Cardiac muscle cell (in vitro differentiated cells and primary cell): ENCODE results near the gene PARP6. TPM values are rescaled to one million over a fixed set of nuclear protein-coding genes. Genes with fewer than 3 reads are reported as not detected.
A peak's percentile ranks its signal among the peaks of the same experiment; 100 is the strongest.

ENCODE experiments used
- DNase-seq, 2 donors: peaks; one replicate each; pipeline versions ENCODE4 v3.0.0 to v3.0.0-alpha.2; 2010 to 2017; ENCODE audit warnings: low read depth in 1 of 2, low spot score in 1 of 2
- H3K27ac ChIP-seq: fragments of 200-600 bp; sonication (generic); 2 replicates; pipeline ENCODE4 v1.5.1; 2016
- H3K27me3 ChIP-seq: fragments of 200-600 bp; sonication (generic); 2 replicates; pipeline ENCODE4 v1.6.0; 2016; ENCODE audit warnings: control low read depth
- H3K36me3 ChIP-seq: fragments of 200-600 bp; sonication (generic); 2 replicates; pipeline ENCODE4 v1.5.1; 2016; ENCODE audit warnings: control low read depth
- H3K4me1 ChIP-seq: fragments of 200-600 bp; sonication (generic); 2 replicates; pipeline ENCODE4 v1.8.1; 2017; ENCODE audit warnings: low read depth, mild to moderate bottlenecking, mixed run types
- H3K4me3 ChIP-seq: fragments of 200-600 bp; sonication (generic); 2 replicates; pipeline ENCODE4 v1.5.1; 2016; ENCODE audit warnings: mild to moderate bottlenecking
- H3K9me3 ChIP-seq: fragments of 200-600 bp; sonication (generic); 2 replicates; pipeline ENCODE4 v1.5.1; 2017; ENCODE audit warnings: low read depth, mild to moderate bottlenecking, control low read depth
- polyA plus RNA-seq: library from polyadenylated mRNA; unstranded; fragments of >200 nt; fragmentation: Nextera tagmentation; extraction: Ambion mirVana; gene quantifications from 2 replicates; pipeline ENCODE4 v1.2.1, GENCODE V29; 2016
- total RNA-seq: library from RNA; depleted of rRNA; stranded (reverse); fragments of >200 nt; gene quantifications from 2 replicates; pipeline ENCODE4 v1.2.3, GENCODE V29; 2016
- TF ChIP-seq, protein P1 (sequence below): IDR thresholded peaks from 2 replicates; pipeline ENCODE4 v1.5.1; 2012; ENCODE audit warnings: low read depth, mild to moderate bottlenecking, low read length

PARP6 gene
- total and polyA plus RNA-seq, 2 experiments from 2014 or later = 41.9 to 72.8 TPM

DNA sequence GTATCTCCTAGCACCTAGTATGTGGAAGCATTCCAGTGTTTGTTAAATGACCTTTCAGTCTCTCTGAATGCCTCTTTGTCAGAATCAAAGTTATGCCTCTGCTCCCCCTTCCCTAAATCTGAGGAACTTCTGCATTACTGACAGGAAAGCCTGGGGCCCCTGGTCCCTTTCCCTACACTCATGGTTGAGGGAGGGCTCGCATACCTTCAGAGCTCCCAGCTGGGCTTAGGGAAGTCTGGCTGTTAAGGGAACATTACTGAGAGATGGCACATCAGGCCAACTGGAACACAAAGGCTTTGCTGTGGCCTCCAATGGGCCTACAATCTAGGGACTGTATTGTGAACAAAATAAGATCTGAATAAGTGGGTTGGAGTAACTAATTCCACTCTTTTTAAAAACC lies 51.7 kb downstream of the PARP6 start:
- peak in 1 of 2 donors; percentile 44 for DNase-seq
- no peaks in the 10 kb centered on the region for H3K9me3 ChIP-seq
- TF ChIP-seq, protein P1, sequence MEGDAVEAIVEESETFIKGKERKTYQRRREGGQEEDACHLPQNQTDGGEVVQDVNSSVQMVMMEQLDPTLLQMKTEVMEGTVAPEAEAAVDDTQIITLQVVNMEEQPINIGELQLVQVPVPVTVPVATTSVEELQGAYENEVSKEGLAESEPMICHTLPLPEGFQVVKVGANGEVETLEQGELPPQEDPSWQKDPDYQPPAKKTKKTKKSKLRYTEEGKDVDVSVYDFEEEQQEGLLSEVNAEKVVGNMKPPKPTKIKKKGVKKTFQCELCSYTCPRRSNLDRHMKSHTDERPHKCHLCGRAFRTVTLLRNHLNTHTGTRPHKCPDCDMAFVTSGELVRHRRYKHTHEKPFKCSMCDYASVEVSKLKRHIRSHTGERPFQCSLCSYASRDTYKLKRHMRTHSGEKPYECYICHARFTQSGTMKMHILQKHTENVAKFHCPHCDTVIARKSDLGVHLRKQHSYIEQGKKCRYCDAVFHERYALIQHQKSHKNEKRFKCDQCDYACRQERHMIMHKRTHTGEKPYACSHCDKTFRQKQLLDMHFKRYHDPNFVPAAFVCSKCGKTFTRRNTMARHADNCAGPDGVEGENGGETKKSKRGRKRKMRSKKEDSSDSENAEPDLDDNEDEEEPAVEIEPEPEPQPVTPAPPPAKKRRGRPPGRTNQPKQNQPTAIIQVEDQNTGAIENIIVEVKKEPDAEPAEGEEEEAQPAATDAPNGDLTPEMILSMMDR = no peak
- H3K27me3 ChIP-seq = no peaks in the 10 kb centered on the region
- H3K36me3 ChIP-seq = peaks cover 34% of the 10 kb centered on the region
- H3K4me3 ChIP-seq = no peak overlapping the region
- H3K27ac ChIP-seq = peak overlapping the region; percentile 68
- H3K4me1 ChIP-seq = peaks cover 60% of the 10 kb centered on the region

GRCh38 chr15:72217216-72217615 lies 55.1 kb downstream of the PARP6 start:
- DNase-seq = no peak
- H3K36me3 ChIP-seq = peaks cover 68% of the 10 kb centered on the region
- no peak overlapping the region for H3K4me3 ChIP-seq
- peak overlapping the region; percentile 63 for H3K27ac ChIP-seq
- TF ChIP-seq, protein P1 = no peak
- no peaks in the 10 kb centered on the region for H3K27me3 ChIP-seq
- no peaks in the 10 kb centered on the region for H3K9me3 ChIP-seq
- H3K4me1 ChIP-seq = peaks cover 31% of the 10 kb centered on the region

DNA sequence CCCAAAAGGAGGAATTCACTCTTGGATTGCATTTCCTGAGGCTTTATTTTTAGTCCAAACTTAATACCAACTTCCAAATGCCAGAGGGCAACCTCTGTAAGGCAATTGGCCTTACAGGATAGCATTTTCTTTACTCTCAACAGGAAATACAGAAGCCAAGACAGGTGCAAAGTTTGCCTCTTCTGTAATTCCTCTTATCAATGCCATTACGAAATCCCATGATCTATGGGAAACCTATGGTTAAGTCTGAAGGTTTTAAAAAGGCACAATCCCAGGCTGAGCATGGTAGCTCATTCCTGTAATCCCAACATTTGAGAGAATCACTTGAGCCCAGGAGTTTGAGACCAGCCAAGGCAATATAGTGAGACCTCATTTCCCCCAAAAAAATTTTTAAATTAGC lies 56.3 kb downstream of the PARP6 start:
- TF ChIP-seq, protein P1 = no peak
- H3K36me3 ChIP-seq = peaks cover 78% of the 10 kb centered on the region
- DNase-seq = no peak
- H3K4me1 ChIP-seq = peaks cover 19% of the 10 kb centered on the region
- no peak overlapping the region for H3K4me3 ChIP-seq
- H3K27me3 ChIP-seq = no peaks in the 10 kb centered on the region
- no peaks in the 10 kb centered on the region for H3K9me3 ChIP-seq
- H3K27ac ChIP-seq = peak overlapping the region; percentile 41

GRCh38 chr15:72207558-72208085 lies 64.7 kb downstream of the PARP6 start:
- H3K9me3 ChIP-seq = no peaks in the 10 kb centered on the region
- H3K4me3 ChIP-seq = no peak overlapping the region
- DNase-seq = no peak
- TF ChIP-seq, protein P1 = no peak
- H3K4me1 ChIP-seq = no peaks in the 10 kb centered on the region
- no peaks in the 10 kb centered on the region for H3K27me3 ChIP-seq
- H3K27ac ChIP-seq = peak overlapping the region; percentile 66
- peaks cover 95% of the 10 kb centered on the region for H3K36me3 ChIP-seq

DNA sequence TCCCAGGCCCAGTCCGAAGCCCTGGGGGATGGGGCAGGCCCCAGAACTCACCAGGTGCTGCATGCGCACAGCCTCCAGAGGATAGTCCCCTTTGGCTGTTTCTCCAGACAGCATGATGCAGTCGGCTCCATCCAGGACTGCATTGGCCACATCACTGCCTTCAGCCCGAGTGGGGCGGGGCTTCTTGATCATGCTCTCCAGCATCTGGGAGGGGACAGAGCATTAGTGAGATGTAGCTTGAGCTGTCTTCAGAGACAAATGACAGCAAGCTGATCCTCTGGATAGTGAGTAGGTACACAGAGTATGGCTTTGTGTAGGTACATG lies 65.7 kb downstream of the PARP6 start:
- no peak for DNase-seq
- Histone ChIP-seq H3K4me3 (no peak overlapping the region), H3K36me3 (peaks cover 95% of the 10 kb centered on the region), H3K27ac (no peak overlapping the region), H3K4me1 (peaks cover 7% of the 10 kb centered on the region), H3K9me3 (no peaks in the 10 kb centered on the region), H3K27me3 (no peaks in the 10 kb centered on the region)
- TF ChIP-seq, protein P1 = no peak
